Right forelimb (tissue), 1 donor: ENCODE results near the gene NAA60.

ENCODE experiments used
- DNase-seq: peaks from one replicate; pipeline ENCODE4 v3.0.0-alpha.2; 2018

The NAA60 gene

GRCh38 chr16:3443108-3444031 is at the start of gene NAA60, which contains the start of gene ZNF597:
Gene NAA60, plus strand, starts transcription at chr16:3443680. Its CDS starts 32,548 bp downstream, at chr16:3476228.
Gene ZNF597, minus strand, starts transcription at chr16:3443504. Its CDS starts 351 bp downstream, at chr16:3443153.
- peak; percentile 85 for DNase-seq

GRCh38 chr16:3400446-3400778 is 43.1 kb upstream of the NAA60 start:
- no peak for DNase-seq

- DNase-seq: peak; percentile 99
These were observed 42.4 kb upstream of the NAA60 start, which contains the start of the genes ZNF174 and ZSCAN32 for GRCh38 chr16:3400779-3401688. Gene ZNF174, plus strand, starts transcription at chr16:3401215. Its CDS starts 790 bp downstream, at chr16:3402005. Gene ZSCAN32, minus strand, starts transcription at chr16:3401004. Its CDS starts 3,447 bp downstream, at chr16:3397557.

GRCh38 chr16:3401719-3402397 is 41.6 kb upstream of the NAA60 start:
- no peak for DNase-seq

- no peak for DNase-seq
These were observed 34.8 kb upstream of the NAA60 start for GRCh38 chr16:3408561-3409197.

- DNase-seq: no peak
These were observed 29.6 kb upstream of the NAA60 start for GRCh38 chr16:3413730-3414379.

- DNase-seq: no peak
These were observed 11.7 kb upstream of the NAA60 start for GRCh38 chr16:3431779-3432219.

- DNase-seq: no peak
These were observed 9.1 kb upstream of the NAA60 start for GRCh38 chr16:3434373-3434772.

- DNase-seq: no peak
These were observed 3.8 kb upstream of the NAA60 start for GRCh38 chr16:3439637-3440036.

GRCh38 chr16:3444032-3444388 is 530 bp downstream of the NAA60 start:
- DNase-seq: no peak

- DNase-seq: no peak
These were observed 10.6 kb downstream of the NAA60 start for GRCh38 chr16:3454093-3454492.

GRCh38 chr16:3454631-3455147 is 11.2 kb downstream of the NAA60 start:
- DNase-seq: no peak

GRCh38 chr16:3457434-3458252 is 14.2 kb downstream of the NAA60 start:
- peak; percentile 95 for DNase-seq

- peak; percentile 57 for DNase-seq
These were observed 14.9 kb downstream of the NAA60 start for GRCh38 chr16:3458278-3458851.

GRCh38 chr16:3458852-3459361 is 15.4 kb downstream of the NAA60 start:
- DNase-seq: no peak

GRCh38 chr16:3459401-3460090 is 16.1 kb downstream of the NAA60 start:
- no peak for DNase-seq

- no peak for DNase-seq
These were observed 16.6 kb downstream of the NAA60 start for GRCh38 chr16:3460121-3460520.

GRCh38 chr16:3460585-3460984 is 17.1 kb downstream of the NAA60 start:
- DNase-seq: no peak

- DNase-seq: no peak
These were observed 17.7 kb downstream of the NAA60 start for GRCh38 chr16:3461151-3461550.
